Parathyroid adenoma (tissue), 2 donors: ENCODE measurements around the gene OSBPL9.

Experiments used
- H2AFZ ChIP-seq: fragments of 300-600 bp; sonication (generic); one replicate; pipeline ENCODE4 v1.7.0; 2017; ENCODE audit warnings: antibody characterized with exemption, mild to moderate bottlenecking
- H3K27ac ChIP-seq: fragments of 300-600 bp; sonication (generic); one replicate; pipeline ENCODE4 v1.7.0; 2017
- H3K27me3 ChIP-seq: fragments of 300-600 bp; sonication (generic); one replicate; pipeline ENCODE4 v1.7.0; 2017; ENCODE audit warnings: low read length; ENCODE audit not compliant: control insufficient read depth, insufficient read depth
- H3K36me3 ChIP-seq: fragments of 300-600 bp; sonication (generic); one replicate; pipeline ENCODE4 v1.7.0; 2017; ENCODE audit warnings: low read length; ENCODE audit not compliant: control insufficient read depth, insufficient read depth
- H3K4me1 ChIP-seq: fragments of 300-600 bp; sonication (generic); one replicate; pipeline ENCODE4 v1.7.0; 2017; ENCODE audit warnings: control low read depth
- H3K4me2 ChIP-seq: fragments of 300-600 bp; sonication (generic); one replicate; pipeline ENCODE4 v1.7.0; 2017; ENCODE audit warnings: low read length
- H3K4me3 ChIP-seq: fragments of 300-600 bp; sonication (generic); one replicate; pipeline ENCODE4 v1.7.0; 2017; ENCODE audit warnings: low read depth, low read length
- H3K79me2 ChIP-seq: fragments of 300-600 bp; sonication (generic); one replicate; pipeline ENCODE4 v1.7.0; 2017; ENCODE audit warnings: control low read depth
- H3K9ac ChIP-seq: fragments of 300-600 bp; sonication (generic); one replicate; pipeline ENCODE4 v1.7.0; 2017; ENCODE audit warnings: mild to moderate bottlenecking
- H3K9me3 ChIP-seq: fragments of 300-600 bp; sonication (generic); one replicate; pipeline ENCODE4 v1.7.0; 2017; ENCODE audit warnings: low read length; ENCODE audit not compliant: control insufficient read depth
- TF ChIP-seq, protein P1 (sequence below): fragments of 300-600 bp; sonication (generic); IDR thresholded peaks from one replicate; pipeline ENCODE4 v1.7.0; 2017; ENCODE audit warnings: antibody characterized with exemption, mild to moderate bottlenecking
- donor health status: primary hyperparathyroidism.

OSBPL9 gene

DNA sequence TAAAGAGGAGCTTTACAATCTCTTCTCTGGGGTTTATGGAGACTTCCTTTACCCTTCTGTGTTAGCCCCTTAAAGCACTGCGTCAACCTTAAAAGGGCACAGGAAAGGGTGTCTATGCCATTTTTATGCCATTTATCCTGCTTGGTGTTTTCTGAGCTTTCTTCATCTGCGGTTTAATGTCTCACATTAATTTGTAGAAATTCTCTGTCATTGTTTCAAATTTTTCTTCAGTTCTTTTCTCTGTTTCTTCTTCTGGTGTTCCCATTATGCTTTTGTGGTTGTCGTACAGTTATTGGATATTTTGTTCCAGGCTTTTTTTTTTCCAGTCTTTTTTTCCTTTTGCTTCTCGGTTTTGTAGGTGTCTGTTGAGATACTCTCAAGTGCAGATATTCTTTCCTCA, 107.9 kb downstream of the OSBPL9 start:
- TF ChIP-seq, protein P1, sequence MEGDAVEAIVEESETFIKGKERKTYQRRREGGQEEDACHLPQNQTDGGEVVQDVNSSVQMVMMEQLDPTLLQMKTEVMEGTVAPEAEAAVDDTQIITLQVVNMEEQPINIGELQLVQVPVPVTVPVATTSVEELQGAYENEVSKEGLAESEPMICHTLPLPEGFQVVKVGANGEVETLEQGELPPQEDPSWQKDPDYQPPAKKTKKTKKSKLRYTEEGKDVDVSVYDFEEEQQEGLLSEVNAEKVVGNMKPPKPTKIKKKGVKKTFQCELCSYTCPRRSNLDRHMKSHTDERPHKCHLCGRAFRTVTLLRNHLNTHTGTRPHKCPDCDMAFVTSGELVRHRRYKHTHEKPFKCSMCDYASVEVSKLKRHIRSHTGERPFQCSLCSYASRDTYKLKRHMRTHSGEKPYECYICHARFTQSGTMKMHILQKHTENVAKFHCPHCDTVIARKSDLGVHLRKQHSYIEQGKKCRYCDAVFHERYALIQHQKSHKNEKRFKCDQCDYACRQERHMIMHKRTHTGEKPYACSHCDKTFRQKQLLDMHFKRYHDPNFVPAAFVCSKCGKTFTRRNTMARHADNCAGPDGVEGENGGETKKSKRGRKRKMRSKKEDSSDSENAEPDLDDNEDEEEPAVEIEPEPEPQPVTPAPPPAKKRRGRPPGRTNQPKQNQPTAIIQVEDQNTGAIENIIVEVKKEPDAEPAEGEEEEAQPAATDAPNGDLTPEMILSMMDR = no peak
- Histone ChIP-seq H3K9me3 (no peaks in the 10 kb centered on the region), H3K4me3 (no peak overlapping the region), H2AFZ (no peak overlapping the region), H3K4me1 (no peaks in the 10 kb centered on the region), H3K9ac (no peak overlapping the region), H3K27me3 (no peaks in the 10 kb centered on the region), H3K36me3 (no peaks in the 10 kb centered on the region), H3K4me2 (no peak overlapping the region), H3K27ac (no peak overlapping the region), H3K79me2 (no peaks in the 10 kb centered on the region)

DNA sequence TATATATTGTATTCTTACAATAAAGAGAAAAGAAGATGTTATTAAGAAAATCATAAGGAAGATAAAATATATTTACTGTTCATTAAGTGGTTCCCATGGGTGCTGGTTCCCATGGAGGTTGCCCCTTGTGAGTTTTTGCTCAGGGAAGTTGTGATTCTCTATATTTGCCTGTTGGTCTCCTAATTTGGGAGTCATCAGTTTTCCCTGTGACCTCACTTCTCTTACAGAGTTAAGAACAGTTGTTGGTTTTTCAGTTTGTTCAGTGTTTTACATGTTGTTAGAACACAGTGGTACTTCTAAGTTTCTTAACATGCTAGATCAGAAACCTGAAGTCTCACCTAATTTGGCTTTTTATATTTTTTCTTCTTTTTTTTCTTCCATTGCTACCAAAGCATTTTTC, 109.2 kb downstream of the OSBPL9 start:
- Histone ChIP-seq H2AFZ (no peak overlapping the region), H3K4me1 (no peaks in the 10 kb centered on the region), H3K27ac (no peak overlapping the region), H3K9ac (no peak overlapping the region), H3K9me3 (no peaks in the 10 kb centered on the region), H3K27me3 (no peaks in the 10 kb centered on the region), H3K36me3 (no peaks in the 10 kb centered on the region), H3K4me3 (no peak overlapping the region), H3K4me2 (no peak overlapping the region), H3K79me2 (peaks cover 2% of the 10 kb centered on the region)
- TF ChIP-seq, protein P1 = no peak

DNA sequence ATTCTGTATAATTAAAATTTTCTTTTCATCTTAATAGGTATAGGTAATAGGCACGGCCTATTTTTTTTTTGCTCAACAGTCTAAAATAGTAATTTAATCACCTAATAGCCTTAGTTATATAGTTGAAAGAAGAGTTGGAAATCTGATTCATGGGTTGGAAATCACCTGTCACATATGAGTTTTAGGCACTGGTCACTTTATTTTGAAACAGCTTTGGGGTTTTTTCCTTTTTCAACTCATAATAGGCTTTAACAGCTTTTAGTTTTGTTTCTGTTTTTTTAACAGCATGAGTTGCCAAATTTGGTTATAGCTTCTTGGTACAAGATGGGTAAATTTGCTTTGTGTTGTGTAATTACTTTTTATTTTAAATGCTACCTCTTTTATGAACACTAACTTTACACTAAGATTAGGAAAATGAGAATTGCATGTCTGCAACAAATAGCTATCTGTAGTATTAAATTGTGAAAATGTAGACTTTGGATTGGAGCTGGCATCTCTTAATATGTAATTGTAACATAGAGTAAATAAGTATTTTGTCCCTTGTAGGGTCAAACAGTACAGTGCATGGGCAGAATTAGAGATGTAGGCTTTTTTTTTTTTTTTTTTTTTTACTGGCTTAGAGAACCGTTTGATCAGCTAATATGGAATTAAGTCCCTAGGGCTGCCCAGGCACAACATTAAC, 109.8 kb downstream of the OSBPL9 start:
- H3K27ac ChIP-seq = no peak overlapping the region
- no peak overlapping the region for H3K9ac ChIP-seq
- H3K4me3 ChIP-seq = no peak overlapping the region
- H2AFZ ChIP-seq = no peak overlapping the region
- TF ChIP-seq, protein P1 = no peak
- no peaks in the 10 kb centered on the region for H3K9me3 ChIP-seq
- no peaks in the 10 kb centered on the region for H3K27me3 ChIP-seq
- no peaks in the 10 kb centered on the region for H3K36me3 ChIP-seq
- H3K4me2 ChIP-seq = no peak overlapping the region
- H3K4me1 ChIP-seq = no peaks in the 10 kb centered on the region
- H3K79me2 ChIP-seq = peaks cover 2% of the 10 kb centered on the region

DNA sequence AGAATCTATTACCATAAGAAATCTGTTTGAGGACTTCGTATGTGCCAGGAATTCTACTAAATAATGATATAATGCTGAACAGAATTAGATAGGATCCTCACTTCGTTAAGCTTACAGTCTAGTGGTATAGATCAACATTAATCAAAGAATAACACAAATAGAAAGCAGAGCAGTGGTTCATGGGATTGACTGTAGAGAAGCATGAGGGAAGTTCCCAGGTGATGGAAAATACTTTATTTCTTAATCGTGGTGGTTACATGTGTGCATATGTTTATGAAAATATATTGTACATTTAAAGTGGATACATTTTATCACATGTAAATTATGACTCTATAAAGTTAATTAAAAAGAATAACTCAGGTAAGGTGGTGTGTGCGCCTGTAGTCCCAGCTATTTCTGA, 110.5 kb downstream of the OSBPL9 start:
- Histone ChIP-seq H3K4me3 (no peak overlapping the region), H3K79me2 (peaks cover 2% of the 10 kb centered on the region), H3K27ac (no peak overlapping the region), H3K9me3 (no peaks in the 10 kb centered on the region), H3K36me3 (no peaks in the 10 kb centered on the region), H3K27me3 (no peaks in the 10 kb centered on the region), H3K4me2 (no peak overlapping the region), H3K4me1 (peaks cover 1% of the 10 kb centered on the region), H3K9ac (no peak overlapping the region), H2AFZ (no peak overlapping the region)
- TF ChIP-seq, protein P1 = no peak

DNA sequence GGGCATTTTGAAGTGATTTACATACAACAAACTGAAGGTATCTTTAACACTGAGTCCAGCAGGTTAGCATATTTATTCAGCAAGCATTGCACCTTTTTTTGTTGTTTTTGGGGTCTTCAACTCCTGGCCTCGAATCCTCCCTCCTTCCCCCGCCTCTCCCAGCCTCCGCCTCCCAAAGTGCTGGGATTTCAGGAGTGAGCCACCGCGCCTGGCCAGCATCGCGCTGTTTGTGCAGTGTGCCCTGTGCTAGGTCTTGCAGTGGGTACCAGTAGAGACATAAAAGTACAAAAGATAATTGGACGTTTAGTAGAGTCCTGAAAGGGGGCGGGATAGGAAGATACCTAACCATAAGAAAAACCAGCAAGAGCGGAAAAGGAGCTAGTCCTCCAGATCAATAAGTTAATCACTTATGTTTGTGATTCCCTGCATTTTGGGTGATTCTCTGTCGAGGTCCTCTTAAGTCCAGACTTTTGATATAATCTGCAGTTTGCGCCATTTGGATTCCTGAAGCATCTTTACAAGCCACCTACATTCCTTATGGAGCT, 111.8 kb downstream of the OSBPL9 start:
- H3K27ac ChIP-seq = peak overlapping the region; percentile 49

More for the DNA sequence above, 111.8 kb downstream of the OSBPL9 start:
- H3K4me2 ChIP-seq = peak overlapping the region; percentile 77
- H3K27me3 ChIP-seq = no peaks in the 10 kb centered on the region
- H2AFZ ChIP-seq = peak overlapping the region; percentile 88
- peak overlapping the region; percentile 87 for H3K4me3 ChIP-seq
- peaks cover 2% of the 10 kb centered on the region for H3K79me2 ChIP-seq
- TF ChIP-seq, protein P1 = no peak
- no peaks in the 10 kb centered on the region for H3K9me3 ChIP-seq
- H3K9ac ChIP-seq = no peak overlapping the region
- H3K4me1 ChIP-seq = peaks cover 11% of the 10 kb centered on the region
- H3K36me3 ChIP-seq = no peaks in the 10 kb centered on the region
